Mesodermal cell (in vitro differentiated cells): Measurements from ENCODE around the gene ZNF552.
"Not testable (repeated sequence)": the region's sequence is repeated elsewhere in the genome, so short reads cannot be mapped to it uniquely, and the experiment has no call there.

Experiments used
- H3K27ac ChIP-seq: 2 replicates; pipeline ENCODE4 v1.7.0; 2013; ENCODE audit warnings: mild to moderate bottlenecking, low read depth, low read length, moderate library complexity; ENCODE audit not compliant: severe bottlenecking
- H3K36me3 ChIP-seq: 2 replicates; pipeline ENCODE4 v1.7.1; 2013; ENCODE audit warnings: mild to moderate bottlenecking, low read length, moderate library complexity; ENCODE audit not compliant: control insufficient read depth, insufficient read depth
- H3K4me1 ChIP-seq: one replicate; pipeline ENCODE4 v1.7.1; 2013; ENCODE audit warnings: mild to moderate bottlenecking, low read length; ENCODE audit not compliant: insufficient read depth, control insufficient read depth, poor library complexity, severe bottlenecking
- H3K4me3 ChIP-seq: 2 replicates; pipeline ENCODE4 v1.7.0; 2013; ENCODE audit warnings: low read length, control low read depth, mild to moderate bottlenecking; ENCODE audit not compliant: insufficient read depth, poor library complexity, severe bottlenecking; ENCODE audit errors: extremely low read depth
- H3K9me3 ChIP-seq: 2 replicates; pipeline ENCODE4 v1.7.1; 2013; ENCODE audit warnings: mild to moderate bottlenecking, low read length, moderate library complexity; ENCODE audit not compliant: control insufficient read depth
- WGBS, 2 experiments: methylation state at CpG; one replicate each; pipeline ENCODE4 v1.1.5; 2013; ENCODE audit warnings: missing lambda C conversion rate in 2 of 2; ENCODE audit not compliant: insufficient coverage in 2 of 2; 5-methylcytosine and 5-hydroxymethylcytosine counted together

The ZNF552 gene

DNA sequence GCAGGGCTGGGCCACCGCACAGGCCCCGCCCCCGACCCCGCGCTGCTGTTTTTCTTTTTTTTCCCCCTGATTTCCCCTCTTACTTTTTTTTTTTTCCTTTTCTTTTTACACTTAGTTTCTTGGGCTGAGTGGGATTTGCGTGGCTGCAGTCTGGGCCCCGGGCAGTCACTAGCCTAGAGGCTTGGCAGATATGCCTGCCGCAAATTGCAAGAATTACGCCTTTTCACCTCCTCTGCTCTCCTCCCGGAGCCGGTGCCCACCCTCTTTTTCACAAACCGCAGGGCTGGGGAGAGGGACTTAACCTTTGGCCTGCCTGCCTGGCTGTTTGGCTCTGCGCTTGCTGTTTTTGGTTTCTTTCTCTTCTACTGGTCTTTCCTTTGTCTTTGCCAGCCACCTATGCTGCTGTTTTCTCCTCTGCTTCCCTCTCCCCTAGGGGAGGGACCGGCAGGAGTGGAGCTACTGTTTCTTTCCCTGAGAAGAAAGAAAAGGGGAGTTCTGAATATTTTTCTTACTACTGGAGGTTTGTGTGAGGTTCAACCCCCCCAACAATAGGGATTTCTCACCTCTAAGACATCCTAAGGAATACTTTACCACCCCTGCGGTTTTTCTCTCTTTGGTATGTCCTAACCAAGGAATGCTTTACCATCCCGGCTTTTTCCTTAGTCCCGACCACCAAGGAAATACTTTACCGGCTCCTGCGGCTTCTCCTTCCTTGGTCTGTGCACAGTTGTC lies 11.0 kb downstream of the ZNF552 start:
- H3K27ac ChIP-seq = peak overlapping the region; percentile 96
- no peaks in the 10 kb centered on the region for H3K9me3 ChIP-seq
- H3K36me3 ChIP-seq = peaks cover 36% of the 10 kb centered on the region
- WGBS, 2 experiments = 0 to 2% methylated on average over 12 to 18 of the region's 19 CpGs
- peak overlapping the region; percentile 52 for H3K4me3 ChIP-seq
- H3K4me1 ChIP-seq = peaks cover 11% of the 10 kb centered on the region

DNA sequence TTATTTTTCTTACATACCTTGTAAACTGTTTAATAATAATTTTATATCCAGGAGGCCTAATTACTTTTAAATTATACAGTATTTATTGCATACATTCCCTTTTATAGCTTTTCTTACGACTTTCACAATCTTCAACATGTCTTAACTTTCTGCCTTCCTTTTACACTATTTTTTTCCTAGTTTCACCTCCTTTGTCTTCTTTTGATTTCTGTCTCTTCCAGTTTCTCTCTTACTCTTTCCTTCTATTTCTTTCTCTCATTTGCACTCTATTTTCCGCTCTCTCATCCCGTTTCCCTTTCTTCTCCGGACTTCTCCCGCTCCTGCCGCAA lies 11.5 kb downstream of the ZNF552 start:
- Histone ChIP-seq H3K36me3 (peaks cover 32% of the 10 kb centered on the region), H3K9me3 (no peaks in the 10 kb centered on the region), H3K4me1 (peaks cover 11% of the 10 kb centered on the region), H3K27ac (peak overlapping the region; percentile 96), H3K4me3 (peak overlapping the region; percentile 52)
- WGBS, 2 experiments = 1 to 2% methylated on average over 5 to 6 of the region's 6 CpGs

DNA sequence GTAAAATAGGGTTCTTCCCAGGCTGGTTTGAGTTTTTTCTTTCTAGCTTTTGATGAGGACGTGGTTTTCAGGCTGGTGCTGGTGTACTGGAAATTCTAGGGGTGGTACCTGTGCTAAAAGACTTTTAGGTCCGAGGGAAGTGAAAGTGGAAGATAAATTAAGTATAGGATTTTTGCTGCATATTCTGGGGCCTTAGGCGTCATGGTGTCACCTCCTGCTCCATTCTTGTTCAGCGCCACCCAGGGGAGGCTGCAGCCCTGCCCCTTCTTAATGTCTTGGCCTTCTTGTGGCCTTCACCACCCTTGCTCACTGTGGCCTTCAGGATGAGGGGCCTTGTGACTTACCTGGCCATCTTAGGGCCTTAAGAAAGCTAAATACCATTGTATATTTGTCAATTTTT lies 12.4 kb downstream of the ZNF552 start:
- WGBS, 2 experiments = 74 to 93% methylated on average over 2 to 4 of the region's 4 CpGs
- Histone ChIP-seq H3K4me1 (peaks cover 11% of the 10 kb centered on the region), H3K36me3 (peaks cover 24% of the 10 kb centered on the region), H3K27ac (no peak overlapping the region), H3K4me3 (no peak overlapping the region), H3K9me3 (no peaks in the 10 kb centered on the region)

DNA sequence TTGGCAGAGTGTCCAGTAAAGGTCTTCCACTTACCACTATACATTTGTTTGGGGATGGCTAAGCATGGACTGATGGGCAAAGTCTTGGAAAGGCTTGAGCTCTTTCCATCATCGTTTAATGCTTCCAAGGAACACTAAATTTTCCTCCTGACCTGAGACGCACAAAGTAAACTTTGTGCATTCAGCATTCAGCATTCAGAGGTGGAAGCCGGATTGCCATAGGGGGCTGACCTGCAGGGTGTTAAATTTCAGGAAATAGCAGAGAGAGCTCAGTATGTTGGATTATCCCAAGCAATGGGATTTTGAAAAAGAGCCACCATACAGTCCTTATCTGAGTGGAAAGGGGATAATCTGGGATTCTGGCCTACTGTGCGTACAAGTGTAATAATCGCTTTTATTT lies 14.0 kb downstream of the ZNF552 start:
- H3K4me1 ChIP-seq = peaks cover 11% of the 10 kb centered on the region
- 76 to 80% methylated on average over 2 to 4 of the region's 5 CpGs for WGBS, 2 experiments
- H3K36me3 ChIP-seq = peaks cover 22% of the 10 kb centered on the region
- no peaks in the 10 kb centered on the region for H3K9me3 ChIP-seq
- no peak overlapping the region for H3K27ac ChIP-seq
- H3K4me3 ChIP-seq = no peak overlapping the region

DNA sequence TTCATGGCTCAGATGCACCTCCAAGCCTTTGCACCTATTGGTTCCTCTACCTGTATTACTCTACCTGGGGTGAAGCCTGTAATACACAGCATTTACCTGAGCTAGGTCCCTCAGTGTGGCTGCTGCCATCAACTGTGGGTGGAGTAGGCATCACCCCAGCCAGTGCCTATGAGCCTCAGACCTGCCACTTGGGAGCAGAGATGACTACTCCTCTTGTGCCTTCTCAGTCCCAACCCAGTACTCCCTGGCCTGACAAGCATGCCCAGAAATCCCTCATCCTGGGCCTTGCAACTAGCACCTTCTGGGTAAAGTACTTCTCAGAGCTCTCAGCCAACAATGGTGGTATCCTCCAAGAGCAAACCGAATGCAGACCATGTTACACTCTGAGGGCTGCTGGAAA lies 18.1 kb downstream of the ZNF552 start:
- H3K4me1 ChIP-seq, H3K9me3 ChIP-seq, H3K4me3 ChIP-seq, H3K27ac ChIP-seq: not testable (repeated sequence)
- H3K36me3 ChIP-seq = peaks cover 39% of the 10 kb centered on the region
- no CpG with 5 or more reads among the region's 1 CpG for WGBS, 2 experiments

DNA sequence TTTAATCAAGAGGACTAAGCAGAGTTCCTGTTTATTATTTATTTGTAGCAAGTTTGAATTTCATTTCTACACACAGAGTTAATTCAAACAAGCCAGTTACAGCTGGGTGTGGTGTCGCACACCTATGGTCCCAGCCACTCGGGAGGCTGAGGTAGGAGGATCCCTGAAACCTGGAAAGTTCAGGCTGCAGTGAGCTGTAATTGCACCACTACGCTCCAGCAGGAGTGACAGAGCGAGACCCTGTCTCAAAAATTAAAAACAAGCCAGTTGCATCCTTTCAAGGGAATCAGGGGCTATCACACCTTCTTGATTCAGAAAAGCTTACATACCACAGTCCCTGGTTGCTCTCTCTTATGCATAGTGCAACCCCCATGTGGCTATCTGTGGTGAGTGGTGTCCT lies 25.4 kb downstream of the ZNF552 start:
- Histone ChIP-seq H3K9me3 (no peaks in the 10 kb centered on the region), H3K4me3 (no peak overlapping the region), H3K27ac (no peak overlapping the region), H3K36me3 (peaks cover 74% of the 10 kb centered on the region), H3K4me1 (peaks cover 3% of the 10 kb centered on the region)
- 94 to 96% methylated on average over 2 to 3 of the region's 4 CpGs for WGBS, 2 experiments

DNA sequence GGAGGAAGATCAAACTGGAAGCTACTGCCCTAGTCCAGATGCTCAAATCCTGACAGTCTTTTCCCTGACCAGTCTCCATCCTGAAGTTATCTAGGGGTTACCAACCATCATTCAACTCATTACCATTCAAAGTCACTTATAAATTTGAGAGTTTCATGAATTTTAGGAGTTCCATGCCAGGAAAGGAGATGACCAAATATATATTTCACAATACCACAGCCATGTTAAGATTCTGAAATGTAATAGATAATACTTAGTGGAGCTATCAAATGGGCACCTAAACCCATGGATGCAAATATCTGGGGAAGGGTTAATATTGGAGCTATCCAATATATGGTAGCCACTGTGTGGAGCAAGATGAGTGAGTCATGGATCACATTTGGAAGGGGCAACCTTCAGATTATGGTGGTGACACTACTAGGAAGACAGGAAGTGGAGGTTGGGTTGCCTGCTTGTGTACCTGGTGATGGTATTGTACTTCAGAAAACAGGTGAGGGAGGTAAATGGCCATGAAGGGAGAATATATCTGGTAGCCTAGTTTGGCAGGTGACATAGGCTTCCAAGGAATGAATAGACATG lies 26.5 kb downstream of the ZNF552 start:
- no peak overlapping the region for H3K4me3 ChIP-seq
- peaks cover 3% of the 10 kb centered on the region for H3K4me1 ChIP-seq
- H3K9me3 ChIP-seq = no peaks in the 10 kb centered on the region
- no peak overlapping the region for H3K27ac ChIP-seq
- peaks cover 80% of the 10 kb centered on the region for H3K36me3 ChIP-seq

DNA sequence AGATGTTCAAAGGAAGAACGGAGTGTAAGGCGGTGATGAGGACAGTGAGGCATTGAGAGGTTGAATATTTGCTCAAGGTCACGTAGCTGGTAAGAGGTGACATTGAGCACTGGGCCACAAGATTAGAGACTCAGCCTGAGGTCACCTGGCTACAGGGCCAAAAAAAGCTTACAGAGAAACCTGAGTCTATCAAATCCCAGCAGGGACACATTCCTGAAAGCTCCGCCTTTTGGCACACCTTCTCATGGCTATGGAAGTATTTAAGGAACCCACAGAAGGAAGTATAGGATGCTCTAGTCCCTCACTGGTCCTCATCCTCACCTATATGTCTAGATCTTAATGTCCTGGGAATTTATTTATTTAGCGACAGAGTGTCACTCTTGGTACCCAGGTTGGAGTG lies 27.8 kb downstream of the ZNF552 start:
- no peak overlapping the region for H3K27ac ChIP-seq
- H3K4me1 ChIP-seq = no peaks in the 10 kb centered on the region
- H3K9me3 ChIP-seq = no peaks in the 10 kb centered on the region
- WGBS, 2 experiments = 100% methylated on average over 3 of the region's 5 CpGs
- H3K36me3 ChIP-seq = peaks cover 86% of the 10 kb centered on the region
- H3K4me3 ChIP-seq = no peak overlapping the region

DNA sequence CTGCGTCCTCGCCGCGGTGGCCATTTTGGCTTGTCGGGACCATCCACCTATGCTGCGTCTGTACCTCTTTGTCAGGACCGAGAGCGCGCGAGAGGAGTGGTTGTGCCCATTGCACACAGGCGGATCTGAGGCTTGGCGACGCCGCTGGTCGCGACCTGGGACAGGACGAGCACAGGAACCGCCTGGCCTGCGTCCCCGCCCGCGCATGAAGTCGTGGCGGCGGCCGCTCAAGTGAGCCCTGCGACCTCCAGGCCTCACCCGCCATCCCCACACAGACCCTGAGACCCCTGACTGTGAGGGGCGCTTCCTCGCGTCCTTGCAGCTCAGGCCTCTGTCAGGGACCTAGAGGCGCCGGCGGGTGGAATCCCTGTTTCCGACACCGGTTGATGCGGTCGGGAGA lies 28.4 kb downstream of the ZNF552 start:
- no peaks in the 10 kb centered on the region for H3K4me1 ChIP-seq
- no peaks in the 10 kb centered on the region for H3K9me3 ChIP-seq
- peaks cover 87% of the 10 kb centered on the region for H3K36me3 ChIP-seq
- WGBS, 2 experiments = 90 to 95% methylated on average over 37 to 38 of the region's 38 CpGs
- no peak overlapping the region for H3K27ac ChIP-seq
- no peak overlapping the region for H3K4me3 ChIP-seq

DNA sequence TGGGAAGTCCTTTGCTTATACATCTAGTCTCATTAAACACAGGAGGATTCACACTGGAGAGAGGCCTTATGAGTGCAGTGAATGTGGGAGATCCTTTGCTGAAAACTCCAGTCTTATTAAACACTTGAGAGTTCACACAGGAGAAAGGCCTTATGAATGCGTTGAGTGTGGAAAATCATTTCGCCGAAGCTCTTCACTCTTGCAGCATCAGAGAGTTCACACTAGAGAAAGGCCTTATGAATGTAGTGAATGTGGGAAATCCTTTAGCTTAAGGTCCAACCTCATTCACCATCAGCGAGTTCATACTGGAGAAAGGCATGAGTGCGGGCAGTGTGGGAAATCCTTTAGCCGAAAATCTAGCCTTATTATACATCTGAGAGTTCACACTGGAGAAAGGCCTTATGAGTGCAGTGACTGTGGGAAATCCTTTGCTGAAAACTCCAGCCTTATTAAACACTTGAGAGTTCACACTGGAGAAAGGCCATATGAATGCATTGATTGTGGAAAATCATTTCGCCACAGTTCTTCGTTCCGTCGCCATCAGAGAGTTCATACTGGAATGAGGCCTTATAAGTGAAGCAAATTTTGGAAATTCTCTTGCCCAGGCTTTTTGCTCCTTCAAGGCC lies 35.4 kb downstream of the ZNF552 start:
- Histone ChIP-seq H3K27ac (no peak overlapping the region), H3K4me1 (no peaks in the 10 kb centered on the region), H3K9me3 (peaks cover 4% of the 10 kb centered on the region), H3K36me3 (peaks cover 98% of the 10 kb centered on the region), H3K4me3 (no peak overlapping the region)
- WGBS, 2 experiments = 94 to 98% methylated on average over 4 of the region's 10 CpGs

DNA sequence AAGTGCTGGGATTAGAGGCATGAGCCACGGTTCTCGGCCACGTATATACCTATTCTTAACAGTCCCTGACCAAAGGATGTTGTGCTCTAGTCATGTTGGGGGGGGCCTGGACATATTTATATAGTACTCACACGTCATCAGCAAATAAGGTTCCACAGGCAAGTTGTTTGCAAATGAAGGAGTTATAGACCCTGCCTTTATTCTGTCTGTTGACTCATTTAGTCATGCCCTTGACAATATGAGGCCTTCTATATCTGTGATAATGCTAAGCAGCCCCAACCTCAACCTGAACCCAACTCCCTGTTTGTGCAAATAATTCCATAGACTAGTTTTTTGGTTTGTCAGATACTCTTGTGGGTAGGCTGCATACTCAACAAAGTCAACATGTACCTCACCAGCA lies 36.4 kb downstream of the ZNF552 start:
- Histone ChIP-seq H3K4me1 (no peaks in the 10 kb centered on the region), H3K9me3 (peaks cover 4% of the 10 kb centered on the region), H3K27ac (no peak overlapping the region), H3K4me3 (no peak overlapping the region), H3K36me3 (peaks cover 95% of the 10 kb centered on the region)
- no CpG with 5 or more reads among the region's 4 CpGs for WGBS, 2 experiments
